HG03139 (cell line): ENCODE data around the gene TBC1D14.

Experiments used
- ATAC-seq: cut with Tn5 transposase; IDR thresholded peaks from one replicate; pipeline ENCODE4 v1.9.1; 2021; ENCODE audit not compliant: unreplicated experiment

Gene TBC1D14

DNA sequence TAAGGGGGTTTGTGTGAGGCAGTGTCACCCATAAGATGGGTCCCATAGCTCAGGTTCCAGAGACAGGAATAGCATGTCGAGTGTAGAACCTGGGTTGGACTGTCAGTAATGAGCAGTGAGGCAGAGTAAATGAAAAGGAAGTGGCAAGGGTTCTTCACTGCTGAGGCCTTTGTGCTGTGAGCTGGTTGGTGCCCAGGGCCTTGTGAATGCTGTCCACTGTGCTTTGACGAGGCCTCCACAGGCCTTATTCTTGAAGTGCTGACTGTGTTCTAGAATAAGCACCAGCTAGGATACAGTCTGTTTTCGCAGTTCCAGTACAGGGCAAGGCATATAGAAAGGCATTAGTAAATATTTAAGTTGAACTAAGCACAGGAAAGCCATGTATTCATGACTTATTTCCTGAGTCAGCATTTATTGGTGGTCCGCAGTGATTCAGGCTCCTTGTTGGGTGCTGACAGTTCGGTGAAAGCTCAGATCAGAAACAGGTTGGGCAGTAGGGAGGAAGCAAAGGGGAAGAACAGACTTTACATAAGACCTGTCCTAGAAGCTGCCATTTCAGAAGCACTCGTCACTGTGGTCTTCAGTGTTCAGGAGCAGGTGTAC, 107.9 kb downstream of the TBC1D14 start:
- ATAC-seq, result no peak

DNA sequence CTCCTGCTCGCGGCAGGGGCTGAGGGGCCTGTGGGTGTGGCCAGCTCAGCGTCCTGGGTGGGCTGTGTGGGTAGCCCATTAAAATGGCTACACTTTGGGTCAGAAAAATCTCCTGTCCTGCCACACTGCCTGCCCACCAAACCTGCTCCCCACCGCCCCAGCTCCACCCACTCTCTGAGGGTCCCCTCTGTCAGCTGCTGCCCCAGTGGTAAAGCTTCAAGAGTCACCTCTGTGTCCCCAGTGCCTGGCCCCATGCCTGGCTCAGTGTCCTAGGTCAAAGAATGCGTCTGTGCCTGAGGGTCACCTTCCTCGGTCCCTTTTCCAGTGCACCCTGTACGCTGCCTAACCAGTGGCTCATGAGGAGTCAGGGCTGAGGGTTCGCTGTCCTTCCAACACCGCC, 108.7 kb downstream of the TBC1D14 start:
- no peak for ATAC-seq

DNA sequence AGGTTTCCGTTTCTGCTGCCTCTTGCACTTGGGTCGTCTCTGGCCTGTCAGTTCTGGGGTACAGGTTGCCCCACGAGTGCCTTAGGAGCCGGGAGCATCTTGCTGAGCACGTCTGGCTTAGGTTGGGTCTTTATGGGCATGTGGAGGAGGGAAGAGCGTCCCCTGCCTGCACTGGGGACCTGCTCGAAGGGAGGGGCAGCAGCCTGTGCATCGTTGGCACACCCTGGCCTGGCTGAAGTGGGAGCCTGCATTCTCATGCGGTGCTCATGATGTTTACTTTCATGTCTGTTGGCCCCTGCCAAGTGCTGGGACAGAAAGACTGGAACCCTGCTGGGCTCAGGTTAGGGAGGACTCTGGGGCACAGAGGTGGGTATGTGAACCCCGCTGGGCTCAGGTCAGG, 109.7 kb downstream of the TBC1D14 start:
- ATAC-seq, result no peak

DNA sequence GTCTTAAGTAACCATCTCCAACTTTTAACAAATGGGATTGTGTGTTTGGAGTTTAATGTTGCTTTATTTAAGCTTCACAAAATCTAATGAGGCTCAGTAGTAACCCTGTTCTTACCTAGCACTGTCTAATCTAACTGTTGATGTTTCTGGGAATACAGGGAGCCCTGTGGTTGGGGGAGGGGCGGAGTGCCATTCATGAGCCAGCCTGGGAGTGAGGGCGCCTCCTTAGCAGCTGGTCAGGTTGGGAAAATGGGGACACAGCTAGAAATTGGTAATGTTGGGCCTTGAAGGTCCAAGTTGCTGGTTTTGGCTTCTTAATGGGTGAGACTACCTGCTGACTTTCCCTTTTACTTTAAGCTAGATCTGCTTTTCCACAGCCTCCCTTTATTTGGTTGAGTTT, 110.7 kb downstream of the TBC1D14 start:
- no peak for ATAC-seq

DNA sequence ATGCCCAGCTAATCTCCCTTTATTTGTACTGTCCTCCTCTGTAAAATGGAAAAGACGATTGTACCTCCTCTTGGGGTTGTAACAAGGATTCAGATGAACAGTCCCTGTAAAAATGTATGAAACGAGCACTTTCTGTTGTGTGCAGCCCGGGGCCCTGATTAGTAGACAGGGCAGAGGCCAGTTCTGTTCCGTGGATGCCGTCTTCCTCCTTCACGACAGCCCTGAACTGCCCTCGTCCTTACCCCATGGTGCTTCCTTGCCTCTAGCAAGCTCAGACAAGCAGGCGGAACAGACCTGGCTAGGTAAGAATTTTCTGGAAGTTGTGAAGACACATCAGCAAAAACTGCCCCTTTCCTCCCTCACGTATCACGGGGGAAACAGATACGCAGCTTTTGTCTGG, 111.2 kb downstream of the TBC1D14 start:
- ATAC-seq, result no peak

DNA sequence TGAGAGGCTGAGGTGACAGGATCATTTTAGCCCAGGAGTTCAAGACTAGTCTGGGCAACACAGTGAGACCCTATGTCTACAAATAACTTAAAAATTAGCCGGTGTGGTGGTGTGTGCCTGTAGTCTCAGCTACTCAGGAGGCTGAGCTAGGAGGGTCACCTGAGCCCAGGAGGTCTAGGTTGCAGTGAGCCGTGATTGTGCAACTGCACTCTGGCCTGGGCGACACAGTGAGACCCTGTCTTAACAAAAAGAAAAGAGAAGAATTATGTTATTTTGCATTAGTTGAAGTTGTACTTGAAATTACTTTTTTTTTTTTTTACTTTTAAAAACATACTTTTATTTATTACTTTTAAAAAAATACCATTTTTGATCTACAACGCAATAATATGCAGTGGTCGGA, 111.7 kb downstream of the TBC1D14 start:
- no peak for ATAC-seq

DNA sequence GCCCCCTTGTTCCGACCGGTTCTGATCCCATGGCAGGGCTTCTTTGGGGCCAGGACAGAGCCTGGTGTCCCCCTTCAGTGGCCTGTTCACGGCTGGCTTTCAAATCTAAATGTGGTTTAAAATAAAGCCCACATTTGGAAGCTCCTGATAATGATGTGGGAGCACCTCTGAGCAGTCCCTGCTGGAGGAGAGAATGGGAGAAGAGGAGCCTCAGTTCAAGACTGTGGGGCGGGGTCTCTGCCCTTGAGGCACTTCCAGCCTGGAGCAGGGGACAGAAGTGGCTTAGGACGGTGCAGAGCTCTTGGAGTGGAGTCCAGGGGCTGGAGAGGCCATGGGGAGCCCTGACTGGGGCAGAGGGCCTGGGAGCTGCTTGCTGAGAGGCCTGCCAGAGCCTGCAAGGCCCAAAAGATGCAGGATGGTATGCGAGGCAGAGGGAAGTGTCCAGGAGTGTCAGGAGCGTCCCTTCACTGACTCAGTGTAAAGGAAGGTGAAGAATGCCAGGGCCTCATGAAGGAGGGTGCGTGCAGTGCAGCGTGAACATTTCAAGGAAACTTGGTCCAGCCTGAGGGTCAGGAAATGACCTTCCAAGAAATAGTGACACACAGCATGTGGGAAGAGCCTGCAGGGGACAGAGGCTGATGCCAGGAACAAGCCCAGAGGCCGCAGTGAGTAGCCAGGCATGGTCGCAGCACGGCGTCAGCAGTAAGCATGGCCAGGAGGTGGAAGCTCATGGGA, 112.5 kb downstream of the TBC1D14 start:
- ATAC-seq, result no peak

DNA sequence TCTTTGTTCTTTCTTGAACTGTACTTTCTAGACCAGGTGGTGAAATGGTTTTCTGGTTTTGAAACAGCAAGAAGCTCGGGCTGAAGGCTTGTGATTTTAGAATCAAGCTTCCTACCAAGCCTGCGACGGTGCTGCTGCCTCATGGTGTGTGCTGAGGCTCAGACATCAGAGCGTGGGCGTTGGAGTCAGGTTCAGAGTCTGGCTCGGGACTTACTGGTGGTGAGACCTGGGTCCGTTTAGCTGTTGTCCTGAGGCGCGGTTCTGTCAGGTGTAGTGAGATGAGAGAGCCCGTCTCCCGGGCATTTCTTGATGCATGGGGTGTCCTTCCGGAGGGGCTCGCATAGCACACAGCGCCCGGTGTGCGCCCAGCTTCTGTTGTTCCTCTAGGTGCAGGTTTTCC, 113.9 kb downstream of the TBC1D14 start:
- ATAC-seq, result no peak

DNA sequence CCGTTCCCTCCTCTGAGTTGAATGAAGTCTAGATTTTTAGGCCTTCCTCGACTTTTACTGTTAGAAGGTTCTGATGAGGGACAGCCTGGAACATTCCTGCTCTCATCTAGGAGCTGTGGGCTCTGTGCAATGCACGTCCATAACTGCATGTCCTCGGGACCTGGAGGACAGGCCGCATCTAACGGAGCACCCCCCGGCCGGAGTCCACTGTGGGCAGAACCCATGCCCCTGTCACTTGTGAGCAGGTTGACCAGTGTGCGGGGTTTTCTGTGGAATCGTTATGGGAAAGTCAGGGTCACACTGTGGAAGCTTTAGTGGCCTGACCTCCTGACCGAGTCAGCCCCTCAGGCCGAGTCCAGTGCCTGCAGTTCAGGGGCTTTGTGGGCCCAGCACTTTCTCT, 114.3 kb downstream of the TBC1D14 start:
- no peak for ATAC-seq

DNA sequence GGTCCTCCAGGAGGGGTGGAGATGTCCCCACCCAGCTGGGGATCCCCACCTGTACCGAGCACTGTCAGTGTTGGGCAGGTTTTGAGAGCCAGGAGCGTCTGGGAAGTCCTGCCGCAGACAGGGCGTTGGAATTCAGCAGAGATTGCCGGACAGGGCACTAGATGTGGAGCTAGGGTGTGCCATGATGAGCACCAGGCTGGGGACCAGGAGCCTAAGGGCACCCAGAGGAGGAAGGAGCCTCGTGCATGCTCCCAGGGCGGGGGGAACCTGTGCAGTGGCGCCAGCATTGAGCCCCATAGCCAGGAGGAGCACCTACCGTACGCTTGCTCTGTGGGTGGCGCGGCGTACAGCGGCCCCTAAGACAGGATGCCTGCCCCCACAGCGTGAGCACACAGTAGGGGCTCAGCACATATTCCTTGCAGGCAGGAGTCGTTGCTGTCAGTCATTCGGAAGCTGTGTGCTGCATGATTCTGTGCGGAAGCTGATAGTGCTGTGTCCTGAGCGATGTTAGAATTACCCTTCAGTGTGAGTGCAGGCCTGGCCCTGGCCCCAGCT, 114.8 kb downstream of the TBC1D14 start:
- no peak for ATAC-seq

DNA sequence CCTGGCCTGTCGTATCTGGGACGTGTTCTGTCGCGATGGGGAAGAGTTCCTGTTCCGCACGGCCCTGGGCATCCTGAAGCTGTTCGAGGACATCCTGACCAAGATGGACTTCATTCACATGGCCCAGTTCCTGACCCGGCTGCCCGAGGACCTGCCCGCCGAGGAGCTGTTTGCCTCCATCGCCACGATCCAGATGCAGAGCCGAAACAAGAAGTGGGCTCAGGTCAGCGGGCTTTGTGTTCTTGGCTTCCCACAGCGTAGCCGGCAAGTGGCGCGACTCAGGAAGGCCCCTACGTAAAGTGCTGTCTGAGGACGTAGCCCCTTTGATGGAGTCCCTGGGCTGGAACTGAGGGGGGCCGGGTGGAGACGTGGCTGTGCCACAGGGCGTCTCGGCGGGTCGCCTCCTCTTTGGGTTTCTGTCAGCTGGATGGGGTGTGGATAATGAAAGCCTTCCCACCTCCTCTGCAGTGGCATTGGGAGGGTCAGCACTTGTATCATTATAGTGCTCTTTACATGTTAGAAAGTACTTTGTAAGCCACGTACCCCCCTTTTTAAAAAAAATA, 115.5 kb downstream of the TBC1D14 start:
- ATAC-seq, result no peak

DNA sequence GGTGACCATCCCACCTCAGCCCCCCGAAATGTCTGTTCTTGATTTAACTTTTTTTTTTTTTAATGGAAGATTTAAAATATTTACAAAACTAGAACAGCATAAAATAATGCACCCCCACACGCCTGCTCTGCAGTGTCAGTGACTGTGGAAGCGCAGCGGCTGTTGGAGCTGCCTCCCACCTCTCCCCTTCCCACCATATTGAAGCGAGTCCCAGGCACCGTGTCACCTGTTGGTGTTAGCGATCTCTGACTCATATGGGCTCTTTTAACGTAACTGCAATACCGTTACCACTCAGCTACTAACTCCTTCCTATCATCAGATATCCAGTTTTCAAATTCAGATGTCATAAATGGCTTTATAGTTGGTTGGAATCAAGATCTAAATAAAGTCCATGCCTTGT, 116.5 kb downstream of the TBC1D14 start:
- no peak for ATAC-seq

DNA sequence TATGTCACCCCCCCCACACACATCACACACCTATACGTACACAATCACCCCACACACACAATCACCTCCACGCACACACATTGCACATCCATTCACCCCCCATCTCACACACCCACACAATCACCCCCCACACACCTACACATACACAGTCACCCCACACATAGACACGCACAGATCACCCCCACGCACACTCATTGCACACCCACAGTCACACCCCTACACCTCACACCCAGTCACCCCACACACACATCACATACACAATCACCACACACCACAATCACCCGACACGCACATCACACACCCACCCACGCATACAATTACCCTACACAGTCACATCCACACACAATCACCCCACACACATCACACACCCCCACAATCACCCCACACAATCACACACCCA, 117.7 kb downstream of the TBC1D14 start:
- ATAC-seq, result no peak

DNA sequence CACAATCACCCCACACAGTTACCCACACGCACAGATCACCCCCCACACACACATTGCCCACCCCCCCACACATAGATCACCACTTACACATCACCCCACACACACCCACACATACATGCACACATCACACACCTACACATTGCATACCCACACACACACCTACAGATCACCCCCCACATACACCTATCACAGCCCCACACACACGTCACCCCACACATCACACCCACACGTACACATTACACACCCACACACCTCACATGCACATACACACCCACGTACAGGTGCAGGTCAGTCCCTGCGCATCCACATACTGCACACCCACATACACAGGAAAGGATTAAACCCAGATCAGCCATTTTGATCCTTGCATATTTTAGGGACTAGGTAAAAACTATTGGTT, 118.3 kb downstream of the TBC1D14 start:
- no peak for ATAC-seq

DNA sequence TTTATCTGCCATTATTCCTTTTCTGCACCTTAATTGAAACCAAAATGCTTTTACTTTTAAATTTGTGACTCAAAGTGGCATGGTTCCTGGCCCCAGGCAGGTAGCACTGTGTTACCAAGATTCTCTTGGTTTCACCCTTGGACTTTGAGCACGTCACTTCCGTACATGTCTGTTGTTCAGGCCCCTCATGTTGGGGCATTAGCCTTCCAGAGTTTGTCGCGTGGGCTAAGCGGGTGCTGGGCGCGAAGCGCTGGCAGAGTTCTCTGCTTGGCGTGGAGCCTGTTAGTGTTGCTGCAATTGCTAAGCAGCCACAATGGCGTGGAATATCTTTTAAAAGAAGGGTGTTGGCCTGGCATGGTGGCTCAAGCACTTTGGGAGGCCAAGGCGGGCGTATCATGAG, 119.6 kb downstream of the TBC1D14 start:
- no peak for ATAC-seq

DNA sequence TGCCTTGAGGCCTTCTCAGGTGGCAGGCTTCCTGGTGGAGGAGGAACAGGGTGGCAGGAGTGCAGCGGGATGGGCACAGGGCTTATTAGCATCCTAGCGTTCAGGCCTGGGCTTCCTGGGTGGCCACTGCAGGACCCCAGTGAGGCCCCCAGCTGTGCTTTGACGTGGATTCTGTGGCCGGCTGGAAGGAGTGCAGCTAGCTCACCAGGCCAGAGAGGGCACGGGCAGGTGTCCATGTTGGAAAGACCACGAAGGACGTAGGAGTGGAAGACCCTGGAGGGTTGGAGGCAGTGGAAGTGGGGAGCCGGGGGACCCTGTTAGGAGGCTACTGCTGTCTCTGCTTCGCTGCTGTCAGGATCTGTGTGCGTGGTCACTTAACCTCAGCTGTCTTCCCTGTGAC, 120.3 kb downstream of the TBC1D14 start:
- ATAC-seq, result no peak

DNA sequence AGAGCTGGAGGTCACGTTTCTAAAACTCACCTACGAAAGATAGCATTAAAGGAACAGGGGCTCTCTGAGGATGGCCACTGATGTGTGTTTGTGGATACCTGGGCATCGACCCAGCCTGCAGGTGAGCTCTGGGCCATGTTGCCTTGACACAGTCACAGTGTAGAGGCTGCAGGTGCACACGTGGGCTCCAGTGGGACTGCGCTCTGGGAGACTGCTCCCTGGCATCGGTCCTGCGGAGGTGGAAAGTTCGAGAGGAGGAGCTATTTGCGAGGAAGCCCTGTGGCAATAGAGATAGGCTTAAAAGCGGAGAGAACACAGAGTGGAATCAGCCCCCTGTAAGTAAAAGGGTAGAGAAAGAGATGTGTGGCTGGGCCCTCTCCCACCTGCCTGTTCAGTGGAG, 121.2 kb downstream of the TBC1D14 start:
- no peak for ATAC-seq

DNA sequence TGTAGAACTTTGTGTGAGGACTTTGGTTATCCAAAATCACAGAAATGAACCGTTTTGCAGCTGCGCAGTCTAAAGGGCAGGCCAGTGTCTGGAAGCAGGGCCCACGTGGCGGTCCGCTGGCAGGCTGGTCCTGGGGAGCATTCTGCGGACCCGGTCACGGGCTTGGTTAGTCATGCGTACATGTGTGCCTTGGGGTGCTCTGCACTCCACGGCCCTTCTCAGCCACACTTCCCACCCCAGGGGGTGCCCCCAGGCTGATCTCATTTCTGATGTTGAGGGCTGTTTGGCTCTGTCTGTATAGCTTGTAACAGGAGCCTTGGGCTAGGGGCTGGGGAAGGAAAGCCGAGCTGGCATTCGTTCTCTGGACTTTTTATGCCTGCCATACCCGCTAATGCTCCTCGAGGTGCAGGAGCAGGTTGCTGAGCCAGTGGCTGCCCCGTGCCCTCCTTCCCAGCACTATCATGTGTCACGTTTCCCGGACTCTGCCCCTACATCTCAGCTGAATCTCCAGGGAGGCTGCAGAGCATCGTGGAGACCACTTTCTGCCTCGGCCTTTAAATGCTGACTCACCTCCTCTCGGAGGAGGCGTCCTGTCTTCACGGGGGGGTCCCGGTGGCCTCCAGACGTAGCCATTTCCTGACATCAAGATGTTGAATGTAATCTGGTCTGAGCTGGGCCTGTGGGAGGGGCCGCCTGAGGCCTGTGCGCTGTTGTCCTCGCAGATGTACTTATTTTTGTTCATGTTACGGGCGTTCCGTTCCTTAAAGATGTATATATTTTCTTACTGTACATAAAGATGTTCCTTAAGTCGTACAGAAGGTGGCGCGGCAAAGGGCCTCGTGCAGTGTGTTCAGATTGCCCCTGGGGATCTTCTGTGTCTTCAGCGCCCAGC, 122.2 kb downstream of the TBC1D14 start:
- no peak for ATAC-seq

DNA sequence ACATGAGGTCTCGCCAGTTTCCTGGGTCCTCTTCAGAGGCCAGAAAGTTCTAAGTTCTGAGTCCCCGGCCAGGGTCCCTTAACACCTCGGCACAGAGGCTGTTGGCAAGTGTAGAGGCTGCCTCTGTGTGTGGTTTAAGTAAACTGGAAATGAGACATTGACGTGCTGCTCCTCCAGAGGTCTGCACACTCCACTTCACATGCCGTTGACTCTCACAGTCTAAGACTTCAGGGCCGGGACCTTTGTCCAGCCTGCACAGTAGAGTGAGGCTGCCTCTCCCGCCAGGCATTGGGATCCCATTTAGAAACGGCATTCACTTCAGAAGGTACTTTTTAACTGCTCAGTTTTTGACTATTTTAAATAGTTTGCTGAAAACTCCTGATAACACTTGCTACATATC, 123.0 kb downstream of the TBC1D14 start:
- no peak for ATAC-seq

DNA sequence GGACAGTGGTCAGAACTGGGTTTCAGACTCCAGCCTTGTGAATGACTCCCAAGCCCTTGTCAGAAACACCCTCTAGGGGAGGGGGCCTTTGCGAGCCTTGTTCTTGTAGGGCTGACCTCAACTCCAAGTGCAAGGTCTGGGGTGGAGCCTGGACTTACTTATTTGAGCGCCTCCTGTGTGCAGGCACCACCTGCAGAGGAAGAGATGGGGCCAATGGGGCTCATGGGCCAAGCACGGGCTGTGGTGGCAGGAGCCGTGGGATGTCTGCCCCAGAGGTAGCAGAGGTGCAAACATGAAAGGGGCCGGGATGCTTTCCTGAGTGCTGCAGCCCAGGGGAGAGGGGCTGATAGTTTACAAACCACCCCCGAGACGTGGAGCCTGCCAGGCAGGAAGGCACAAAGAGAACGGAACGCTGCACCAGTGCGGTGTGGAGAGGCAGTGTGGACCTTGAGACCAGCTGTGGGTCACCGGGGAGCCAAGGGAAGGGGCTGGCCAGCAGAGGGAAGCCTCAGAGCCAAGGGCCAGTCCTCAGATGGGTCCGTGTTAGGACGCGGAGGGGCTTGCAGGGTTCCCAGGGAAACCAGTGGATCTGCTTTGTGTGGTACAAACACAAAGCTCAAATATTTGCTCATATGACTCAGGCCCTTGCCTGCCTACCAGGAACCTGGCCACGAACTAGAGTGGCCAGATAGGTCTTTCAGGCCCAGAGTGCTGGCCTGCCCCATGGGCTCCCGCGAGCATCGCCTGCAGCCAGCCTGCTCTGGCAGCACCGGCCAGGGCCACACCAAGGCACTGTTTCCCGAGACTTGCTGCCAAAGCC, 124.8 kb downstream of the TBC1D14 start:
- no peak for ATAC-seq

DNA sequence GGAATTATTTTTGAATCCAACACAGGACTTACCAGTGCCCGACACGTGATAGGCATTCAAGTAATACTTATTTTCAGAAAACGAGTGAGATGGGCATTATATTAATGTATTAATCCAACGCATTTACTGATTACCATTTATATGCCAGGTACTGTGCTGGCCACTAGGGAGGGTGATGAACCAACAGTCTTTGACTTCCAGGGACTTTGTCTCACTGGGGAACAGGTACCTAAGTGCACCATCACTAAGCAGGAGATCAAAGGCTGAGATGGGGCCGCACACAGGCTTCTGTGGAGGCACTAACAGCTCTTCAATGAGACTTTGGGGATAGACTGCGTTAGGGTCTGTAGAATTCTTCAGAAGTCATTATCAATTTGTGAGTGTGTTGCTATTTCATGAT, 127.8 kb downstream of the TBC1D14 start:
- no peak for ATAC-seq
